B cell (primary cell): Measurements from ENCODE around the gene PARD3B.

Source experiments
- CTCF ChIP-seq: fragments of 200-600 bp; IDR thresholded peaks from one replicate; pipeline ENCODE4 v1.8.0; 2022; ENCODE audit warnings: antibody characterized with exemption, mild to moderate bottlenecking
- EZH2 ChIP-seq: IDR thresholded peaks from 2 replicates; pipeline ENCODE4 v1.6.1; 2012; ENCODE audit warnings: borderline replicate concordance, low read depth, mild to moderate bottlenecking, moderate library complexity, low read length; ENCODE audit not compliant: insufficient read depth, poor library complexity, severe bottlenecking

- TF ChIP-seq CTCF (no peak), EZH2 (no peak)
These were observed 960.1 kb downstream of the PARD3B start for GRCh38 chr2:205505371-205505770.
